ENCODE data around the gene OTC.

GRCh38 chrX:38311743-38312142 is 40.7 kb upstream of the OTC start:
- TF ChIP-seq CTCF (IDR thresholded peaks at IDR 0.05; ENCODE audit: insufficient read depth, low read depth, low read length), result no peak
- TF ChIP-seq EZH2 (IDR thresholded peaks at IDR 0.05; ENCODE audit: insufficient read depth, low read length), result no peak
